Nephron progenitor cell (in vitro differentiated cells): Measurements from ENCODE around the gene CRIP1.
A peak's percentile ranks its signal among the peaks of the same experiment; 100 is the strongest.

Source experiments
- DNase-seq: peaks from one replicate; pipeline ENCODE4 v3.0.0; 2021
- H3K27ac Mint-ChIP-seq: 2 replicates; pipeline ENCODE4 v1.8.0; 2021; ENCODE audit warnings: mild to moderate bottlenecking, moderate library complexity, mixed read lengths
- H3K27me3 Mint-ChIP-seq: 2 replicates; pipeline ENCODE4 v1.8.0; 2021; ENCODE audit warnings: mild to moderate bottlenecking, low read depth, mixed read lengths; ENCODE audit not compliant: poor library complexity
- H3K36me3 Mint-ChIP-seq: 2 replicates; pipeline ENCODE4 v1.8.0; 2021; ENCODE audit warnings: low read depth, mixed read lengths
- H3K4me1 Mint-ChIP-seq: 2 replicates; pipeline ENCODE4 v1.8.0; 2021; ENCODE audit warnings: mixed read lengths
- H3K4me3 Mint-ChIP-seq: 2 replicates; pipeline ENCODE4 v1.8.0; 2021; ENCODE audit warnings: mild to moderate bottlenecking, moderate library complexity, mixed read lengths
- H3K9me3 Mint-ChIP-seq: 2 replicates; pipeline ENCODE4 v1.8.0; 2021; ENCODE audit warnings: mild to moderate bottlenecking, moderate library complexity, mixed read lengths
- CTCF ChIP-seq: fragments of 200-600 bp; sonication (generic); IDR thresholded peaks from 2 replicates; pipeline ENCODE4 v1.5.0; 2021; ENCODE audit warnings: antibody characterized with exemption

Gene CRIP1

GRCh38 chr14:105450123-105450505, 36.6 kb upstream of the CRIP1 start:
- Mint-ChIP-seq H3K4me3 (no peak overlapping the region), H3K36me3 (peaks cover 14% of the 10 kb centered on the region), H3K4me1 (peaks cover 10% of the 10 kb centered on the region), H3K27me3 (no peaks in the 10 kb centered on the region), H3K9me3 (no peaks in the 10 kb centered on the region), H3K27ac (no peak overlapping the region)
- no peak for TF ChIP-seq CTCF
- no peak for DNase-seq

DNA sequence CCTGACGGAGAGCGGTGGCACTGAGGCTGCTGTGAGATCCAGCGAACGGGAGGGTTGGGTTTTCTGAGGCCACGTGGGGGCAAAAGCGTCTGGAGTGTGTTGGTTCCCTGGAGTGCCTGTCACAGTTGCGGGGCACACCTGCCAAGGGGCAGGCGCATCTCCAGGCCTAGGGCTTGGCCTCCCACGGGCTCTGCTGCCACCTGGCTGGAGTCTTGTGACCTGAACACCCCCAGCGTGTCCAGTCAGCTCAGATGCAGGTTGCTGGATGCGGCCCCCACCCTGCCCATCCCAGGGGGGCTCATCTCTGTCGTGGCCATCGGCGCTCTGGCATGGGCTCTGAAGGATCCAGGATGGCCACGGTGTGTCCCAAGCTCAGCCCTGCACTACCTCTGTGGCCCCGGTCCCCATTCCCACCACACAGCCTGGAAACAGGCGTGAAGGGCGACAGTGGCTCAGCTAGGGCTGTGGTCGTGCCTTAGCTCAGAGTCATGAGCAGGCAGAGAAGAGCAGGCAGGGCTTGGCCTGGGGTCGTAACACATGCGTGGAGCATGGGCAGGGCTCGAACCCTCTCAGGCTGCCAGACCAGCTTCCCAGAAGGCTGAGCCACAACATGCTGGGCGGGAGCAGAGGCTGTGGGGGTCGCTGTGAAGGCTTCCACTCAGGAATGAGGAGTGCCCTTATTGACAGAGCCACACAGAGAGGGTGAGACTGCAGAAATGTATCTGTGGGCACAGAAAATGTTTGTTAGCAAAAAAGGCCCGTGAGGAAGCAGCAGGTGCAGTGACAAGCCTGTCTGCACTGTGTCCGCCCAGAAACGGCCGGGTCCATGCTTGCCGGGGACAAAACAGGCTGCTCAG, 35.6 kb upstream of the CRIP1 start:
- H3K27me3 Mint-ChIP-seq, result no peaks in the 10 kb centered on the region
- no peak for TF ChIP-seq CTCF
- H3K4me3 Mint-ChIP-seq, result no peak overlapping the region
- no peak overlapping the region for H3K27ac Mint-ChIP-seq
- no peak for DNase-seq
- peaks cover 20% of the 10 kb centered on the region for H3K36me3 Mint-ChIP-seq
- no peaks in the 10 kb centered on the region for H3K9me3 Mint-ChIP-seq
- peaks cover 4% of the 10 kb centered on the region for H3K4me1 Mint-ChIP-seq

GRCh38 chr14:105452963-105453362, 33.7 kb upstream of the CRIP1 start:
- Mint-ChIP-seq H3K36me3 (peaks cover 20% of the 10 kb centered on the region), H3K27ac (peak overlapping the region; percentile 79), H3K4me3 (no peak overlapping the region), H3K9me3 (no peaks in the 10 kb centered on the region), H3K27me3 (no peaks in the 10 kb centered on the region), H3K4me1 (no peaks in the 10 kb centered on the region)
- no peak for DNase-seq
- TF ChIP-seq CTCF, result no peak

DNA sequence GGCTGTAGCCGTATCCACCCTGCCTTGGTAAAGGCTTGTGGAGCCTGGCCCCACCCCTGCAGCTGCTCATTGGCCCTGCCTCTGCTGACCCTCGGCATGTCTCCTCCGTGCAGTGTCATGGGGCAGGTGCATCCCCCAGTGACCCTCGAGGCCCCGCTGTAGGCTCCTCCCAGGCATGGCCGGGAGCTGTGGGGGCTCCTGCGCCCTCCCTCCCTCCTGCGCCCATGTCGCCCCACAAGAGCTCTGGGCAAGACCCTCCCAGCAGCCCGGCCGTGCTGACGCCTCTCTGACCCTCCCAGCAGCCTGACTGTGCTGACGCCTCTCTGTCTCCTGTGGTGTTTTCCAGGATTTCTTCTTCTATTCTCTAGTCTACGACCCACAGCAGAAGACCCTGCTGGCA, 32.8 kb upstream of the CRIP1 start:
- Mint-ChIP-seq H3K27me3 (no peaks in the 10 kb centered on the region), H3K9me3 (no peaks in the 10 kb centered on the region)
- DNase-seq, result no peak

DNA sequence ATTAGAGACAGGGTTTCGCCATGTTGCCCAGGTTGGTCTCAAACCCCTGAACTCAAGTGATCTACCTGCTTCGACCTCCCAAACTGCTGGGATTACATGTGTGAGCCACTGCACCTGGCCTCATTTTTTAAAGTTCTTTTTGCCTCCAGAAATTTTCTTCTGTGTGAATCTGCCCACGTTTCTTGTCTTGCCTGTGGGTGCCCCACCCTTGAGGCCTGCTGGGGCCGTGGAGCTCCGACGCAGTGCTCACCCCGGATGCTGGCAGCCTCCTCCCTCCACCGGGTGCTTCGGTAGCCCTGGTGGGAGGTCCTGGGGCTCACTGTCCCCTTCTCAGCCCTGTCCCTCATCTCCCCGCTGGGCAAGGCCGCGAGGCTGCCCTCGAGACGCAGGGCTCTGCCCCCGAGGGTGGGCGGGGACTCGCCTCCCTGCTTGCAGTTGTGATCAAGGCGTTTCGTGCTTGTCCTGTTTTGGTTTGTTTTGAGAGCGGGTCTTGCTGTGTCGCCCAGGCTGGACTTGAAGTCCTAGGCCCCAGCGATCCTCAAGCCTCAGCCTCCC, 31.5 kb upstream of the CRIP1 start:
- no peak for TF ChIP-seq CTCF
- Mint-ChIP-seq H3K4me3 (no peak overlapping the region), H3K9me3 (no peaks in the 10 kb centered on the region), H3K4me1 (no peaks in the 10 kb centered on the region), H3K36me3 (peaks cover 20% of the 10 kb centered on the region), H3K27ac (peak overlapping the region; percentile 95), H3K27me3 (no peaks in the 10 kb centered on the region)
- no peak for DNase-seq

More for the DNA sequence above, 32.8 kb upstream of the CRIP1 start:
- TF ChIP-seq CTCF, result no peak
- H3K4me1 Mint-ChIP-seq, result no peaks in the 10 kb centered on the region
- H3K27ac Mint-ChIP-seq, result peak overlapping the region; percentile 78
- peaks cover 20% of the 10 kb centered on the region for H3K36me3 Mint-ChIP-seq
- H3K4me3 Mint-ChIP-seq, result no peak overlapping the region
